HPDE6-E6E7 (cell line): Measurements from ENCODE around the gene SATB2.

Experiments
- DNase-seq: peaks from one replicate; pipeline ENCODE4 v3.0.0; 2011; ENCODE audit warnings: missing footprints; ENCODE audit errors: extremely low spot score

SATB2 gene

GRCh38 chr2:199465988-199466691, 8.4 kb upstream of the SATB2 start:
- DNase-seq, result no peak

DNA sequence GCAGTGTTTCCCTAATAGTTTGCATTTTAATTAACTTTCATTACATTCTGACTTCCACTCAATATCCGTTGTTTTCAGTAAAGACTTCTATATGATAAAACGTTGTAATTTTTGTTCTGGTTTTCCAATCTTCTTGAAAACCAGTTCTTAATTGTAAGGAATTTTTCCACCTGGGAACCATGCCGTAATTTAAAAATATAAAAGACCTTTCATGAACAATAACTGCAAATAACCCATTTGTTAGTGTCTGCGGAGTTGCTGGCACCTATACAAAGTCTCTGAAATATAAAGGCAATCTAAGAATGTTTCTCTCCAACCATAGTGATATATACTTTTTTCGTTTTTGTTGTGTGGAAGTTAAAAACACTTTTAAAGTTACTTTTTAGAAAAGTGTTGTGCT, 7.7 kb upstream of the SATB2 start:
- no peak for DNase-seq

GRCh38 chr2:199464606-199465352, 7.0 kb upstream of the SATB2 start:
- no peak for DNase-seq

- no peak for DNase-seq
These were observed 6.2 kb upstream of the SATB2 start for GRCh38 chr2:199463708-199464605.

DNA sequence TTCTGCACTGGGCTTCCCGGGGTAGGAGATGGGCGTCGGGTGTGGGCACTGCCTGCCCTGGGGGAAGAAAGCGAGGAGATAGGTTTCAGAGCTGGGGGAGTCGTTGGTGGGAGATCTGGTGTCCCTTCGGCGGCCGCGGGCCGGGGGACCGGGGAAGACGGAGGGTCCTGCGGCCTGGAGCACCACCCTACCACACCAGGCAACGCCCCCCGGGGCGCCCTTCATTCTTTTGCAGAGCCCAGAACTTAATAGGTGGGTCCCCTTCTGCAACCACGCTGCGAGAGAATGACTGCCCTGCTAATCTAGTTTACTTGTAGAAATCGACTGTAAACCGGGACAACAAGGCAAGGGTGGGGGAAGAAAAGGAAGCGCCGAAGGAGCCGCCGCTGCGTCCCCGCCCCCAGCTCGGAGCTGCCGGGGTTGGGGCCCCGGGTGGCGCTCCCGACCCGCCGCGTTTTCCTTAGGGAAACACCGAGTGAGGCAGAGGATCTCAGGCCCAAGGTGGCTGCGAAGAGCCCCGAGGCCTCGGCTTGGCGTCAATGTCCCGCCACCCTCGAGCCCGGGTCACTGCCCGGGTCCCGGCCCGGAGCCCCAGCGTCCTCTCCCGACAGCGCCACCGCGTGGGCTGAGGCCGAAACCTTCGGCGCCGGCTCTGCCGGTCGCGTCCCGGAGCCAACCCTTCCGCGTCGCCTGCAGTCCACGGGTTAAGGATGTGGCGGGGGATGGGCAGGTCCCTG, 5.4 kb upstream of the SATB2 start:
- peak; percentile 70 for DNase-seq

DNA sequence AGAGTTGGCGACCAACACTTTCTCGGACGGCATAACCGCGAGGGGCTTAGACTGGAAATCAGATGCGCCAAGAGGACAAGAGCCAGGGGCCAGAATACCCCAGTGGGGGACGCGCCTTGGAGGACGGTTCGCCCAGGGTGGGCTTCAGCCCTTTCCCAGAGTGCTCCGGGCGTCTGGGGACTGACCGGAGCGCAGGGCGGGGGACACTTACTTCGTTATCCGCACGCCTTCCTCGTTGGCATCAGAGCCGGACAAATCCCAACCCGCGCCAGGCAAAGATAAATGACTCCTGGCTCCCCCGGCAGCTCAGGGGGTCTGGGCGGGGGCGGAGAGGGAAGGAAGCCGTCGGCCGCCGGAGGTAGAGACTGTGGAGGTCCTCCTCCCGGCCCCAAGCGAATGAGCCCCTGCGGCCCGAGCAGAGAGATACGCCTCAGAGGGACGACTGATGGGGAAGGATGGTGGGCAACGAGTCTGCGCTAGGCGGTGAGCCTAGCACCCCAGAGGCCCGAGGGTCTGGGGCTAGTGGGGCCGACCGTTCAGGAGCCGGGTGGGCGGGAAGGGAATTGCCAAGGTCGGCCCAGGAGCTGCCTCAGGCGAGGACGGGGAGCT, 4.7 kb upstream of the SATB2 start:
- DNase-seq, result no peak

GRCh38 chr2:199461711-199462346, 4.1 kb upstream of the SATB2 start:
- no peak for DNase-seq

DNA sequence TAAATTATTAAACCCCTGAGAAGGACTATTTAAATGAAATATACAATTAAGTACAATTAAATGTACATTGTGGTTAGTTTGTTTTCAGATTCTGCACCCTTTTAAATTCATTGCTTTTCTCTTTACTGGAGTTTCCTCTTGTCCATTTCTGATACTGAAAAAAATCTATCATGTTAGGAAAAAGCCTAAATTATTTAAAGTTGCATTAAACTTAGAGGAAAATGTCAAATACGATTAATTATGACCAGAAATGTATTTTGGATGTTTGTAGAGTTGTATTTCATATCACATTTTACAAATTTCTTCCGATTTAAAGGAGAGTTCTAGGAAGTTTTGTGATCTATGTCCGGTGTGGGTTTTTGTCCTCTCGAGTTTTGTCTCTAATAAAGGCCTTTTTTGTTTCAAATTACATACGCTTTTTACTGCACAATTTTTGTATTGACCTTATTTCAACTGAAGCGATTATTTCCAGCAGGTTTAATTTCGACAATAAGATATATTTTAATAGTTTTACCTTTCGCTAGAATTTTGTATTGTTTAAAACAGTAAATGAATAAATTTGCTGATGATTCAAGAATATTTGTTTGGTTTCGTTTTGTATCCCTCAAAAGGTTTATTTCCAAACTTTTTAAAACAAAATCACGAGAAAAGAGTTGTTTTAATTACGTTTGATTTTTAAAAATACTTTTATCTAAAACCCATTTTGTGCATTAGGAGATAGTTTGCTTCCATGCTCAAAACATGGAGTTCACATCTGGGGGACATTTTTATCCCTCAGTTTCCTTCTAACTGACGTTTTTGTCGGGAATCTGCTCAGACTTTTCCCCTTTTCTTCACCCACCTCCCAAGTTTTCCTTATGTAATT, 3.3 kb upstream of the SATB2 start:
- no peak for DNase-seq

DNA sequence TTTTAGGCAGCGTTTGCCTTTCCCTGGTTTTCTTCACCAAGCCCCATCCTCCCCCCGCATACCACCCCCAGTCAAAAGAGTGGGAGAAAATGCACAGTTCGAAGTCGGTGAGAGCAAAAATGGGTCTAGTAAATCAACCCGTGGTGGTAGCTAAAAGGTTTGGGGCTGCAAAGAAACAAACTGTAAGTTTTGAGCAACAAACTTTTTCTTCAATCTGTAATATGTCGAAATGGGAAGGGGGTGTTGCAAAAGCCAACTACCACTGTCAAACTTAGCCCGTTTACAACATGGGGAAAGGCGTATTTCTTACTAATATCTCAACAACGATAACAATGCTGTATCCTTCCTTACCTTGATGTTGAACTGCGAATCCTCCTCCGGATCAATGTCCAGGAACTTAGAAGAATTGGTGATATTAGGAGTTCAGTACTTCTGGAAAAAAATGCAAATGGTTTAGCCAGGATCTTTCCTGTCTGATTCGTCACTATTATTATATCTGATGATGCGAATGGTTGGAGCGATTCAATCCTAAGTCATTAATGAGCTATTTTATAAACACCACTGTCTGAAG, 2.4 kb upstream of the SATB2 start:
- no peak for DNase-seq

DNA sequence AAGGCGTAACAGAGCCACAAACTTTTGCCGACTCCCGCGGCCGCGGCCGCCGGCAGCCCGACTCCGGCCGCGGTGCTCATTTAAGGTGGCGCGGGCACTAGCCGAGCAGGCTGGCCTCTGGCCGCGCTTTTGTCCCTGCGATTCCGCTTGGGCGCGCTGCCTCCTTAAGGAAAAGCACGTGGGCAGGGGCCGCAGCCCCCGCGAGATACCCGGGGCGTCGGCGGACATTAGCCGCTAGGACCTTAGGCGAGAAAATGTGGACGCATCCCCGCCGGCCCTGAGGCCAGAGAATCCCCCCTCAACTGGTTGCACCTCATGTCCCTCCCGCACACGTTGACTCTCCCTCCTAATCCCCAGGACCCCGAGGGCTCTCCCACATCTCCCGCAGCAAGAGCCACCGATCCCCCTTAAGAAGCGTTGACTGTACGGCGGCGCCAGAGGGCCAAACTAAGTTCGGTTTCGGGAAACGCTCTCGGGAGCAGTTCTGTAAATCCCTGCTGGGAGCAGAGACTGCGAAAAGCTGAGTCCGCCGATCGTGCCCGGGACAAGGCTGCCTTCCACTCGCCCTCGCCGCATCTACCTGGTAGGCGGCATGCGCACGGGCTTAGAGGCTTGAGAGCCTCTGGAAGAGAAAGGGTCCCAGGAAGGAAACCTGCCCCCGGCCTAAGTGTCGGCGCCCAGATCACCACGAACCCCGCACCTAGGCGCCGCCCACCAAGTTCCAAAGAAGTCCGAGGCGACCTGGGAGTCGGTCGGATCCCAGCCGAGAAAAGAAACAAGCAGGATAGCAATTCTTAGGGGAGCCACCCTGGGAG, 1.8 kb upstream of the SATB2 start:
- no peak for DNase-seq

DNA sequence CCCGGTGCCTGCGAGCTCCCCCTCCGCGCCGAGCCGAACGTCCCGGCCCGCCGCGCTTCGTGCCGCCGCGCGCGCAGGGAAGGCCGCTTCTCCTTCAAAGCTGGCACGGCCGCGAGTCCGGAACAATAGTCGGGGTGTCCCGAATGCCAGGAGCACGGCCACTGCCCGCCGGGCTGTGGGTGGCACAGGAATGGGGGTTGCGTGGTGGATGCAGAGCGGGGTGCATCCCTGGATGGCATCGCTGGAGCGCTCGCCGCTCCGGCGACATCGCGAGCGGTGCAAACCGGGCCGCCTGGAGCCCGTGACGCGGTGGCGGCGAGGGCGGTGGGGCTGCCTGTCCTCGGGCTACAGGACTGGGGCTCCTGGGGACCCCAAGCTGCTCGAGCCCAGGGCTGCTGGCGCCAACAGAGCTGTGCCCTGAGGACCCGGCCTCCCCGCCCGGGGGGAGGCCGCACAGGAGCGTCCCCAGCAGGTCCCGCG, 1.1 kb upstream of the SATB2 start:
- DNase-seq, result no peak

GRCh38 chr2:199458009-199458805, 468 bp upstream of the SATB2 start:
- DNase-seq, result no peak

DNA sequence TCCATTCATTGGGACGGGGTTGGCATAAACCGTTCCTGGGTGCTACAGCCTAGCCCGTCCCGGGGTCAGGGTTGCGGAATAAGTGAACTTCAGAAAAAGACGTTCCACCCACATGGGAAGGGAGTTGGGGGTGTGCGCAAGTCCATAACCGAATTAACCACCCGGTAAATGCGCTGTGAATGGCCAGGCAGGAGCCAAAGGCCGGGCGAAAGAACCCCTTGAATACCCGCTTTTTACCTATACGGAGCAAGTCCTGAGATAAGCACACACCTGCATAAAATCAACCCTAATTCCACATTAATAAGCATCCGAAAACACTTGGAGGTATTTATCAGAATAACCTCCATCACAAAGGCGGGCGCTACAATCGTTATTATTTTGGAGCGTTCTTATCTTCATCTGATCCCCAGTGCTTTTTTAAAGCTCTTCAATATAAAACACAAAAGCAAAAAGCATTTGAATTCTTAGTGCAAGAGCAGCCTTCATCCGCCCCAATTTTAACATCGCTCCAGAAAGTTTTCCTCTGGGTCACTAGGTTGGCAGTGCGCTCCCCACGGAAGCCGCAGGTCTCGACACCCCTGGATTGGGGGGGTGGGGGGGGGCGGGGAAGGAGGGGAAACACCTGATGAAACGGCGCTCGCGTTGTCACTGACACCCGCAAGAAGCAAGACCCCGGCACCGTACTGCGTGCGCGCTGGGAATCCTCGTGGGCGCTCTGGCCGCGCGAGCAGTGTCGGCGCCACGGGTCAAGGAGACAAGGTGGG, 1.2 kb downstream of the SATB2 start:
- DNase-seq, result no peak

- no peak for DNase-seq
These were observed 2.0 kb downstream of the SATB2 start for GRCh38 chr2:199455545-199456382.

- no peak for DNase-seq
These were observed 2.6 kb downstream of the SATB2 start for GRCh38 chr2:199455210-199455544.

GRCh38 chr2:199452991-199453379, 4.8 kb downstream of the SATB2 start:
- DNase-seq, result no peak
